ENCODE measurements around the gene IQSEC2.

The IQSEC2 gene

GRCh38 chrX:53244610-53245009, 36.8 kb downstream of the IQSEC2 start:
- DNase-seq (ENCODE audit: low read depth, low spot score): no peak

- no peak for DNase-seq (ENCODE audit: low read depth, low spot score)
Measured at GRCh38 chrX:53242310-53242709, 39.1 kb downstream of the IQSEC2 start.

- no peak for DNase-seq (ENCODE audit: low read depth, low spot score)
Measured at GRCh38 chrX:53241558-53241957, 39.8 kb downstream of the IQSEC2 start.

DNA sequence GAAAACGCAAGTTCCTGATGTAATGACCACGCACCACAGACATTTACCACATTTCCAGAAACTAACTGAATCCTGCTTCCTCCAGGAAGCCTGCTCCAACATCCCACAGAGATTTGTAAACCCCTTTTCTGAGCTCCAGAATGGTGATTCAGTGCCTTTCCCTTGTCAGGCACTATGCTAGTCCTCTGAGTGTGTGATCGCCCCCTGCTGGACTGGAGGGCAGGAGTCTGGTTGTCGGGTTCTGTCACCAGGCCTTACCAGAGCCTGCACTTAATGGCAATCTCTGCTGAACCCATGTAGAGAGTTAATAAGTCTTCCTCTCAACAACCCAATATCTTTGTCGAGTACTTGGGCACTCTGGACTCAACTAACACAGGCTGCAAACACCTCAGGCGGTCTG, 41.9 kb downstream of the IQSEC2 start:
- DNase-seq (ENCODE audit: low read depth, low spot score): peak; percentile 38

DNA sequence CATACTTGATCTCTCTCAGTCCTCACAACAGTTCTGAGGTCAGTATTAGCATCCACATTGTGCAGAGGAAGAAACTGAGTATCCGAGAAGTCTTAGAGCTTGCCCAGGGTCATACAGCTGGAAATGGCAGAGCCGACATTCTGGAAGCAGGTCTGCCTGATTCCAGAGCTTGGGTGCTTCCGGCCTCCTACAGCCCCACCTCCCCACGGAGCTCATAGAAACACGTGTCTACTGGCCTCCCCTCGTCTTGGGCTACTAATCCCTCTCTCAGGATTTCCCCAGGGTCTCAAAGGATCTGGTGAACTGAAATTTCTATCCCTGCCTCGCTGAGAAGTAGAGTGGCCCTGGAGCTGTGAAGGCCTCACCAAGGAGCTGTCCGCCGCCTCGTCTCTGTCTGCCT, 44.3 kb downstream of the IQSEC2 start:
- DNase-seq (ENCODE audit: low read depth, low spot score): no peak

GRCh38 chrX:53236025-53236679, 45.2 kb downstream of the IQSEC2 start:
- no peak for DNase-seq (ENCODE audit: low read depth, low spot score)

- DNase-seq (ENCODE audit: low read depth, low spot score): no peak
Measured at GRCh38 chrX:53235566-53235965, 45.8 kb downstream of the IQSEC2 start.

- DNase-seq (ENCODE audit: low read depth, low spot score): no peak
Measured at GRCh38 chrX:53234484-53234883, 46.9 kb downstream of the IQSEC2 start.

DNA sequence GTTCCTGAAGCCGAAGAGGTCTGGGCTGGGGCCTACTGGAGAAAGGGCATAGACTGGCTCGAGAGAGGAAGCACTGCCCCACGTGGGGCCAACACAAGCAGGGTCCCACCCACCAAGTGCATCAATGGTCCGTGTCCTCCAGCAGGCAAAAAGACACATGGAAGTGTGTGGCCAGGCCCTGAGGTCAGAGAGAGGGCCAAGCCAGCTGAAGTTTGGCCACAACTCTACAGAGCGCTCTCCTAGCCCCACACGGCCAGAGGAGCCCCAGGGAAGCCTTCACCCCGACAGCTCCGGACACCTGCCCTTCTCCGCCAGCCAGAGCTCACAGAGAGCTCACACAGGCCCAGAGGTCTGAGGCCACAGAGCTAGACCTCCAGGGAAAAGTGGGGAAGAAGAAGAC, 47.8 kb downstream of the IQSEC2 start:
- no peak for DNase-seq (ENCODE audit: low read depth, low spot score)

DNA sequence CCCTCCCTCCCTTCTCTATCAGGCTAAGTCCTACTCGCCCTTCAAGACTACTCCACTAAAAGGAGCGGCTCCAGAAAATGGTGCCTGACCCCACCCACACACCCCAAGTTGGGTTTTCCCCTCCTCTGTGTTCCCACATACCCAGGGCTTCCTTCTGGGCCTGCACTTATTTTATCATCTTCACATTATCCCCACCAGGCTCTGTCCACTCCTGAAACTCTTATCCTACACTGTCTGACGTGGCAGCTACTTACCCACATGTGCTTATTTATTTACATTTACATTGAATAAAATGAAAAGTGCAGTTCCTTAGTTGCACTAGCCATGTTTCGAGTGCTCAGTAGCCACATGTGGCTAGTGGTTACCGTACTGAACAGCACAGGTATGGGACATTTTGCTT, 51.3 kb downstream of the IQSEC2 start:
- DNase-seq (ENCODE audit: low read depth, low spot score): no peak

GRCh38 chrX:53227224-53227765, 54.1 kb downstream of the IQSEC2 start:
- DNase-seq (ENCODE audit: low read depth, low spot score): no peak

GRCh38 chrX:53224860-53225797, 56.3 kb downstream of the IQSEC2 start, which contains the start of gene KDM5C:
TSS of gene KDM5C (minus strand) at chrX:53225207. CDS start at chrX:53224889, 318 bp downstream.
- DNase-seq (ENCODE audit: low read depth, low spot score): peak; percentile 96

GRCh38 chrX:53223955-53224859, 57.2 kb downstream of the IQSEC2 start:
- DNase-seq (ENCODE audit: low read depth, low spot score): no peak

DNA sequence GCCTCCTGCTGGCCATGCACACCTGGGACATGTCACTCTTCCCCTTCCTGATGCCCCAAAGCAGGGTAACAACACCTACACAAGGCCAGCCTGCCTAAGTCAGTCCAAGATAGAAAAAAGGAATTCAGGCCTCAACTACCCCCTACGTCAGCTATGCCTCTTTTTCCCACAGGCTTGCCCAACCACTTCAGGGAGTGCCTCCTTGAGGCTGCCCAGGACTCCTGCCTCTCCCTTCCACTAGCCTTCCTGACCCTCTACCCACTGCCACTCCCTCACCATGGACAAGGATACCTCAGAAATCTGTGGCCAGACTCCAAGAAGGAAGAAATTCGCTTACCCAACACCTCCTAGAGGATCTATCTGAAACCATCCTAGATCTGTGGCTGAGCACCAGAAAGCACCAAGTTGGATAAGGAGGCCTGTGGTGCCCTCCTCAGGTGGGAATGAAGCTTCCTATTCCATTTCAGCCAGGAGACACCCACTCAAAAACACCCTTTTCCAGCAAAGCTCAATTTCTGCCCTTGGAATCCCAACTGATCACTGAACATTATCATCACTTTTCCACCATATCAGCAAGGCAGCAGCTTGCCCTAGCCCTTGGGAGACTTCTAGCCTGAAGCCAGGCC, 58.2 kb downstream of the IQSEC2 start:
- DNase-seq (ENCODE audit: low read depth, low spot score): peak; percentile 27

Measured in ELF-1 (cell line).